ENCODE results near the gene AEBP2.

GRCh38 chr12:19430988-19431387 is 8.3 kb upstream of the AEBP2 start:
- no peak for TF ChIP-seq CTCF (IDR thresholded peaks at IDR 0.05; ENCODE audit: poor library complexity)
- TF ChIP-seq EZH2 (IDR thresholded peaks at IDR 0.05; ENCODE audit: borderline replicate concordance), result no peak
